K562 (cell line): ENCODE results near the gene BCAN. TPM values are rescaled to one million over a fixed set of nuclear protein-coding genes. Genes with fewer than 3 reads are reported as not detected.

Source experiments
- BMI1 ChIP-seq: fragments of 150-350 bp; IDR thresholded peaks from 2 replicates; pipeline ENCODE4 v1.6.1; 2014; ENCODE audit warnings: low read length
- CBFA2T3 ChIP-seq: fragments of 450-650 bp; IDR thresholded peaks from 2 replicates; pipeline ENCODE4 v1.6.1; 2017
- CREB1 ChIP-seq, 2 experiments: sonication (generic) in 1 of 2; formaldehyde crosslinking in 1 of 2; IDR thresholded peaks; 2 replicates each; pipeline versions ENCODE4 v1.6.1 to v1.8.0; 2012 to 2022; ENCODE audit warnings: inconsistent platforms in 1 of 2, mild to moderate bottlenecking in 1 of 2, missing genetic modification reagents in 1 of 2, moderate library complexity in 1 of 2
- CREM ChIP-seq: IDR thresholded peaks from 2 replicates; pipeline ENCODE4 v1.6.1; 2014; ENCODE audit warnings: antibody characterized with exemption, low read depth
- ETV1 ChIP-seq: fragments of 450-650 bp; conservative IDR thresholded peaks from 2 replicates; pipeline ENCODE4 v1.6.1; 2016; ENCODE audit warnings: missing genetic modification characterization, control low read depth, low read depth, missing compliant biosample characterization
- EWSR1 ChIP-seq: fragments of 450-650 bp; IDR thresholded peaks from 2 replicates; pipeline ENCODE4 v1.6.1; 2018; ENCODE audit warnings: borderline replicate concordance, mild to moderate bottlenecking, low read depth, moderate library complexity; ENCODE audit not compliant: partially characterized antibody
- FOXK1 ChIP-seq: sonication (generic); formaldehyde crosslinking; IDR thresholded peaks from 2 replicates; pipeline ENCODE4 v1.8.0; 2022; ENCODE audit warnings: missing genetic modification reagents, mild to moderate bottlenecking, borderline replicate concordance
- GABPA ChIP-seq: fragments of 200-800 bp; sonication (Bioruptor generic); conservative IDR thresholded peaks from 2 replicates; pipeline ENCODE4 v1.6.1; 2016; ENCODE audit warnings: low read depth, missing genetic modification characterization, missing compliant biosample characterization
- HMG20B ChIP-seq: fragments of 250-450 bp; sonication (Bioruptor Pico); IDR thresholded peaks from 2 replicates; pipeline ENCODE4 v1.5.0; 2021; ENCODE audit warnings: mild to moderate bottlenecking
- HMGN3 ChIP-seq: IDR thresholded peaks from 2 replicates; pipeline ENCODE4 v1.6.1; 2011; ENCODE audit warnings: borderline replicate concordance, low read depth, mild to moderate bottlenecking, mixed read lengths, low read length; ENCODE audit not compliant: insufficient read length; ENCODE audit errors: extremely low read depth
- KDM1A ChIP-seq, 2 experiments: fragments of 450-650 bp; IDR thresholded peaks; 2 replicates each; pipeline ENCODE4 v1.6.1; 2016; ENCODE audit warnings: mild to moderate bottlenecking in 2 of 2
- KDM5B ChIP-seq: fragments of 200-600 bp; sonication (generic); IDR thresholded peaks from 2 replicates; pipeline ENCODE4 v1.6.1; 2012; ENCODE audit warnings: low read depth, mild to moderate bottlenecking, moderate library complexity, low read length, control low read depth, inconsistent platforms; ENCODE audit not compliant: insufficient replicate concordance
- NFE2L1 ChIP-seq: fragments of 450-650 bp; IDR thresholded peaks from 2 replicates; pipeline ENCODE4 v1.6.1; 2016; ENCODE audit warnings: missing genetic modification characterization, low read depth, mild to moderate bottlenecking, missing compliant biosample characterization, moderate library complexity, borderline replicate concordance
- PHF21A ChIP-seq: fragments of 450-650 bp; IDR thresholded peaks from 2 replicates; pipeline ENCODE4 v1.6.1; 2017; ENCODE audit warnings: low read depth, borderline replicate concordance
- SETDB1 ChIP-seq: IDR thresholded peaks from one replicate; pipeline ENCODE4 v1.6.1; 2012; ENCODE audit warnings: low read length, control low read depth, inconsistent platforms
- SRSF3 ChIP-seq: fragments of 200-400 bp; formaldehyde crosslinking; IDR thresholded peaks from 2 replicates; pipeline ENCODE4 v1.6.1; 2016; ENCODE audit warnings: mild to moderate bottlenecking, low read length, moderate library complexity; ENCODE audit not compliant: insufficient read depth
- TRIM28 ChIP-seq: fragments of 450-650 bp; IDR thresholded peaks from 2 replicates; pipeline ENCODE4 v1.6.1; 2017
- ZBED1 ChIP-seq: IDR thresholded peaks from 2 replicates; pipeline ENCODE4 v1.6.1; 2014
- polyA plus RNA-seq, 8 experiments: library from polyadenylated mRNA; depleted of rRNA in 4 of 8; stranded (reverse) in 5 of 8; unstranded in 3 of 8; fragments of >200 nt; fragmentation: Nextera tagmentation in 2 of 8; fragmentation: Illumina TruSeq in 1 of 8; extraction: Ambion mirVana in 2 of 8; extraction: Trizol in 1 of 8; gene quantifications; 2 replicates each; pipeline versions ENCODE4 v1.2.1 to v1.2.3, GENCODE V29; 2011 to 2014; ENCODE audit warnings: inconsistent platforms in 1 of 8, missing spikeins in 1 of 8
- total RNA-seq, 7 experiments: library from RNA; depleted of rRNA in 6 of 7; stranded (reverse); fragments of >200 nt in 6 of 7; fragmentation: Illumina TruSeq in 2 of 7; extraction: Trizol in 2 of 7; gene quantifications; 2 replicates each; pipeline versions ENCODE4 v1.2.1 to v1.2.3, GENCODE V29; 2011 to 2021; ENCODE audit warnings: low replicate concordance in 1 of 7
- TF ChIP-seq, protein P1 (sequence below): sonication (generic); formaldehyde crosslinking; IDR thresholded peaks from 2 replicates; pipeline ENCODE4 v1.8.0; 2022; ENCODE audit warnings: mild to moderate bottlenecking, missing genetic modification reagents
- TF ChIP-seq, protein P2 (sequence below): fragments of 450-650 bp; formaldehyde crosslinking; IDR thresholded peaks from 2 replicates; pipeline ENCODE4 v1.4.0; 2020; ENCODE audit warnings: mild to moderate bottlenecking, moderate library complexity

The BCAN gene
- total and polyA plus RNA-seq, 9 of the 15 experiments (the other 6 are each of a cell fraction or from before 2014, with no cell fraction given): 0.04 to 0.33 (median 0.14) TPM; not detected in 5

DNA sequence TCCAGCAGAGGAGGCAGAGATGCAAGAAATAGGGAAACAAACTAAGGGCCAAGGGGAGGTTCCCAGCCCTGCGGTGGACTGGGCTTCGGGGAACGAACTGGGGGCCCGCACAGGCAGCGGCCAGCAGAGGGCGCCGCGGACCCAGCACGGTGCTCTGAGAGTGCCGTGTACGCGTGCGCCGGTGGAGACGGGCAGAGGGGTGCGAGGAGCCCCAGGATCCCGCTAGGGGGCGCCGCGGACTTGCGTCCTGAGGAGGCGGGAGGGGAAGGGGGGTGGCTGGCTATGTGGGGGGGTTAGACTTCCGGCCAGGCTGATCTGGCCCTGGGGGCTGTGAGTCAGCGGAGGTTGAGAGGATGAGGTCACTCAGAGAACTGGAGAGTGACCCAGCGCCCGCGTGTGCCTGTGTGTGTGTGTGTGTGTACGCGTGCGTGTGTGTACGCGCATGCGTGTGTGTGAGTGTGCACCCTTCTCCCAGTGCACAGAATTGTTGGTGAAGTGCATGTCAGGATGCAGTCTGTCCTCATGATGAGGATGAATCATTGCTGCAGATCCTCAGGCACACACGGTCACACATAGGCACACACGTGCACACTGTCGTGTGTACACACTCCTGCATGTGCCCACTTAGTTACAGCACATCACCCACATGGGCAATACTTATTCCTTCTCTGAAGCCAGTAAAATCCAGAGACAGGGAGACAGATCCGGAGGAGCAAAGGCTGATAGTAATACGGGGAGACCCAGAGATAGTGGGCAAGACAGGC is 18.3 kb downstream of the BCAN start (continued):
- TF ChIP-seq, protein P1, sequence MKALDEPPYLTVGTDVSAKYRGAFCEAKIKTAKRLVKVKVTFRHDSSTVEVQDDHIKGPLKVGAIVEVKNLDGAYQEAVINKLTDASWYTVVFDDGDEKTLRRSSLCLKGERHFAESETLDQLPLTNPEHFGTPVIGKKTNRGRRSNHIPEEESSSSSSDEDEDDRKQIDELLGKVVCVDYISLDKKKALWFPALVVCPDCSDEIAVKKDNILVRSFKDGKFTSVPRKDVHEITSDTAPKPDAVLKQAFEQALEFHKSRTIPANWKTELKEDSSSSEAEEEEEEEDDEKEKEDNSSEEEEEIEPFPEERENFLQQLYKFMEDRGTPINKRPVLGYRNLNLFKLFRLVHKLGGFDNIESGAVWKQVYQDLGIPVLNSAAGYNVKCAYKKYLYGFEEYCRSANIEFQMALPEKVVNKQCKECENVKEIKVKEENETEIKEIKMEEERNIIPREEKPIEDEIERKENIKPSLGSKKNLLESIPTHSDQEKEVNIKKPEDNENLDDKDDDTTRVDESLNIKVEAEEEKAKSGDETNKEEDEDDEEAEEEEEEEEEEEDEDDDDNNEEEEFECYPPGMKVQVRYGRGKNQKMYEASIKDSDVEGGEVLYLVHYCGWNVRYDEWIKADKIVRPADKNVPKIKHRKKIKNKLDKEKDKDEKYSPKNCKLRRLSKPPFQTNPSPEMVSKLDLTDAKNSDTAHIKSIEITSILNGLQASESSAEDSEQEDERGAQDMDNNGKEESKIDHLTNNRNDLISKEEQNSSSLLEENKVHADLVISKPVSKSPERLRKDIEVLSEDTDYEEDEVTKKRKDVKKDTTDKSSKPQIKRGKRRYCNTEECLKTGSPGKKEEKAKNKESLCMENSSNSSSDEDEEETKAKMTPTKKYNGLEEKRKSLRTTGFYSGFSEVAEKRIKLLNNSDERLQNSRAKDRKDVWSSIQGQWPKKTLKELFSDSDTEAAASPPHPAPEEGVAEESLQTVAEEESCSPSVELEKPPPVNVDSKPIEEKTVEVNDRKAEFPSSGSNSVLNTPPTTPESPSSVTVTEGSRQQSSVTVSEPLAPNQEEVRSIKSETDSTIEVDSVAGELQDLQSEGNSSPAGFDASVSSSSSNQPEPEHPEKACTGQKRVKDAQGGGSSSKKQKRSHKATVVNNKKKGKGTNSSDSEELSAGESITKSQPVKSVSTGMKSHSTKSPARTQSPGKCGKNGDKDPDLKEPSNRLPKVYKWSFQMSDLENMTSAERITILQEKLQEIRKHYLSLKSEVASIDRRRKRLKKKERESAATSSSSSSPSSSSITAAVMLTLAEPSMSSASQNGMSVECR (CRISPR knock-in tag): 0 out of 2 replicates have a peak, but pooled peaks have one; percentile 66
- TF ChIP-seq TRIM28: no peak
- TF ChIP-seq BMI1: no peak
- no peak for TF ChIP-seq SRSF3
- no peak for TF ChIP-seq EWSR1
- TF ChIP-seq PHF21A: peak; percentile 7
- peak; percentile 68 for TF ChIP-seq CBFA2T3
- peak; percentile 83; the same call in 1 of the 2 replicates for TF ChIP-seq FOXK1
- TF ChIP-seq GABPA (tag): peak; percentile 90
- TF ChIP-seq NFE2L1 (tag): no peak
- TF ChIP-seq KDM5B: peak; percentile 60
- TF ChIP-seq, protein P2, sequence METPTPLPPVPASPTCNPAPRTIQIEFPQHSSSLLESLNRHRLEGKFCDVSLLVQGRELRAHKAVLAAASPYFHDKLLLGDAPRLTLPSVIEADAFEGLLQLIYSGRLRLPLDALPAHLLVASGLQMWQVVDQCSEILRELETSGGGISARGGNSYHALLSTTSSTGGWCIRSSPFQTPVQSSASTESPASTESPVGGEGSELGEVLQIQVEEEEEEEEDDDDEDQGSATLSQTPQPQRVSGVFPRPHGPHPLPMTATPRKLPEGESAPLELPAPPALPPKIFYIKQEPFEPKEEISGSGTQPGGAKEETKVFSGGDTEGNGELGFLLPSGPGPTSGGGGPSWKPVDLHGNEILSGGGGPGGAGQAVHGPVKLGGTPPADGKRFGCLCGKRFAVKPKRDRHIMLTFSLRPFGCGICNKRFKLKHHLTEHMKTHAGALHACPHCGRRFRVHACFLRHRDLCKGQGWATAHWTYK (CRISPR knock-in tag): no peak
- TF ChIP-seq HMG20B: no peak
- peak; percentile 15 for TF ChIP-seq CREB1 (IDR thresholded peaks at IDR 0.05)
- peak; percentile 83; the same call in 1 of the 2 replicates for TF ChIP-seq CREB1 (CRISPR knock-in tag; IDR thresholded peaks at IDR 0.05)
- TF ChIP-seq CREM: peak; percentile 74
- no peak for TF ChIP-seq SETDB1
- no peak for TF ChIP-seq ZBED1
- TF ChIP-seq KDM1A (IDR thresholded peaks at IDR 0.05): peak; percentile 64 to 100
- TF ChIP-seq ETV1 (tag): peak; percentile 98
- TF ChIP-seq HMGN3: peak; percentile 97
